HL-60 (cell line): ENCODE measurements around the gene SYTL3.

Experiments
- DNase-seq, 2 experiments: peaks; one replicate each; pipeline ENCODE4 v3.0.0-alpha.2; 2010 to 2020; ENCODE audit warnings: low read depth in 1 of 2, low spot score in 1 of 2
- H3K27ac ChIP-seq: fragments of 250-450 bp; sonication (Bioruptor Pico); replicated peaks from 2 replicates; pipeline ENCODE4 v1.5.1; 2020; ENCODE audit warnings: mild to moderate bottlenecking, moderate library complexity
- H3K27me3 ChIP-seq: fragments of 250-450 bp; sonication (Bioruptor Pico); 2 replicates; pipeline ENCODE4 v1.5.1; 2021; ENCODE audit warnings: mild to moderate bottlenecking, moderate library complexity; ENCODE audit not compliant: insufficient read depth, poor library complexity, severe bottlenecking
- H3K4me3 ChIP-seq: replicated peaks from 2 replicates; pipeline ENCODE4 v1.5.1; 2011; ENCODE audit warnings: mild to moderate bottlenecking, control low read depth, low read length; ENCODE audit not compliant: insufficient read depth
- CTCF ChIP-seq: IDR thresholded peaks from one replicate; pipeline ENCODE4 v1.5.1; 2011; ENCODE audit warnings: low read length, control low read depth, inconsistent platforms; ENCODE audit not compliant: insufficient read depth
- GABPA ChIP-seq: IDR thresholded peaks from 2 replicates; pipeline ENCODE4 v1.6.1; 2012; ENCODE audit warnings: low read depth
- POLR2AphosphoS5 ChIP-seq: IDR thresholded peaks from 2 replicates; pipeline ENCODE4 v1.6.1; 2012; ENCODE audit warnings: low read depth
- SPI1 ChIP-seq: IDR thresholded peaks from 2 replicates; pipeline ENCODE4 v1.6.1; 2012; ENCODE audit warnings: low read depth, mild to moderate bottlenecking, borderline replicate concordance
- TF ChIP-seq, protein P1 (sequence below): IDR thresholded peaks from 2 replicates; pipeline ENCODE4 v1.6.1; 2012; ENCODE audit warnings: low read depth; ENCODE audit not compliant: insufficient replicate concordance

Gene SYTL3

GRCh38 chr6:158739673-158740072 lies 89.8 kb downstream of the SYTL3 start:
- Histone ChIP-seq H3K4me3 (no peak overlapping the region), H3K27me3 (no peaks in the 10 kb centered on the region), H3K27ac (no peak overlapping the region)
- TF ChIP-seq GABPA (no peak), POLR2AphosphoS5 (no peak), SPI1 (no peak), CTCF (no peak)
- TF ChIP-seq, protein P1, sequence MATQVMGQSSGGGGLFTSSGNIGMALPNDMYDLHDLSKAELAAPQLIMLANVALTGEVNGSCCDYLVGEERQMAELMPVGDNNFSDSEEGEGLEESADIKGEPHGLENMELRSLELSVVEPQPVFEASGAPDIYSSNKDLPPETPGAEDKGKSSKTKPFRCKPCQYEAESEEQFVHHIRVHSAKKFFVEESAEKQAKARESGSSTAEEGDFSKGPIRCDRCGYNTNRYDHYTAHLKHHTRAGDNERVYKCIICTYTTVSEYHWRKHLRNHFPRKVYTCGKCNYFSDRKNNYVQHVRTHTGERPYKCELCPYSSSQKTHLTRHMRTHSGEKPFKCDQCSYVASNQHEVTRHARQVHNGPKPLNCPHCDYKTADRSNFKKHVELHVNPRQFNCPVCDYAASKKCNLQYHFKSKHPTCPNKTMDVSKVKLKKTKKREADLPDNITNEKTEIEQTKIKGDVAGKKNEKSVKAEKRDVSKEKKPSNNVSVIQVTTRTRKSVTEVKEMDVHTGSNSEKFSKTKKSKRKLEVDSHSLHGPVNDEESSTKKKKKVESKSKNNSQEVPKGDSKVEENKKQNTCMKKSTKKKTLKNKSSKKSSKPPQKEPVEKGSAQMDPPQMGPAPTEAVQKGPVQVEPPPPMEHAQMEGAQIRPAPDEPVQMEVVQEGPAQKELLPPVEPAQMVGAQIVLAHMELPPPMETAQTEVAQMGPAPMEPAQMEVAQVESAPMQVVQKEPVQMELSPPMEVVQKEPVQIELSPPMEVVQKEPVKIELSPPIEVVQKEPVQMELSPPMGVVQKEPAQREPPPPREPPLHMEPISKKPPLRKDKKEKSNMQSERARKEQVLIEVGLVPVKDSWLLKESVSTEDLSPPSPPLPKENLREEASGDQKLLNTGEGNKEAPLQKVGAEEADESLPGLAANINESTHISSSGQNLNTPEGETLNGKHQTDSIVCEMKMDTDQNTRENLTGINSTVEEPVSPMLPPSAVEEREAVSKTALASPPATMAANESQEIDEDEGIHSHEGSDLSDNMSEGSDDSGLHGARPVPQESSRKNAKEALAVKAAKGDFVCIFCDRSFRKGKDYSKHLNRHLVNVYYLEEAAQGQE: no peak
- no peak for DNase-seq

GRCh38 chr6:158743033-158743651 lies 93.3 kb downstream of the SYTL3 start:
- DNase-seq: no peak
- H3K27ac ChIP-seq: no peak overlapping the region
- no peaks in the 10 kb centered on the region for H3K27me3 ChIP-seq
- TF ChIP-seq CTCF (no peak), GABPA (no peak), POLR2AphosphoS5 (no peak), SPI1 (no peak)
- TF ChIP-seq, protein P1: no peak
- no peak overlapping the region for H3K4me3 ChIP-seq

GRCh38 chr6:158744986-158745430 lies 95.2 kb downstream of the SYTL3 start:
- no peak overlapping the region for H3K4me3 ChIP-seq
- TF ChIP-seq POLR2AphosphoS5 (no peak), CTCF (no peak), GABPA (no peak), SPI1 (no peak)
- TF ChIP-seq, protein P1: no peak
- no peak for DNase-seq
- no peak overlapping the region for H3K27ac ChIP-seq
- H3K27me3 ChIP-seq: no peaks in the 10 kb centered on the region
